Measurements from ENCODE around the gene PLD1.

PLD1 gene

GRCh38 chr3:171684221-171684620, 126.1 kb downstream of the PLD1 start:
- TF ChIP-seq TAF1 (IDR thresholded peaks at IDR 0.05; ENCODE audit: borderline replicate concordance, insufficient read depth, low read length) (no peak), SIN3A (IDR thresholded peaks at IDR 0.05; ENCODE audit: borderline replicate concordance, insufficient read depth, low read length) (no peak), POLR2AphosphoS5 (IDR thresholded peaks at IDR 0.05; ENCODE audit: low read depth, low read length) (no peak), FOXP2 (optimal IDR thresholded peaks at IDR 0.05; ENCODE audit: borderline replicate concordance, extremely low read depth, extremely low read length, insufficient read depth) (no peak)
- TF ChIP-seq, protein P1, sequence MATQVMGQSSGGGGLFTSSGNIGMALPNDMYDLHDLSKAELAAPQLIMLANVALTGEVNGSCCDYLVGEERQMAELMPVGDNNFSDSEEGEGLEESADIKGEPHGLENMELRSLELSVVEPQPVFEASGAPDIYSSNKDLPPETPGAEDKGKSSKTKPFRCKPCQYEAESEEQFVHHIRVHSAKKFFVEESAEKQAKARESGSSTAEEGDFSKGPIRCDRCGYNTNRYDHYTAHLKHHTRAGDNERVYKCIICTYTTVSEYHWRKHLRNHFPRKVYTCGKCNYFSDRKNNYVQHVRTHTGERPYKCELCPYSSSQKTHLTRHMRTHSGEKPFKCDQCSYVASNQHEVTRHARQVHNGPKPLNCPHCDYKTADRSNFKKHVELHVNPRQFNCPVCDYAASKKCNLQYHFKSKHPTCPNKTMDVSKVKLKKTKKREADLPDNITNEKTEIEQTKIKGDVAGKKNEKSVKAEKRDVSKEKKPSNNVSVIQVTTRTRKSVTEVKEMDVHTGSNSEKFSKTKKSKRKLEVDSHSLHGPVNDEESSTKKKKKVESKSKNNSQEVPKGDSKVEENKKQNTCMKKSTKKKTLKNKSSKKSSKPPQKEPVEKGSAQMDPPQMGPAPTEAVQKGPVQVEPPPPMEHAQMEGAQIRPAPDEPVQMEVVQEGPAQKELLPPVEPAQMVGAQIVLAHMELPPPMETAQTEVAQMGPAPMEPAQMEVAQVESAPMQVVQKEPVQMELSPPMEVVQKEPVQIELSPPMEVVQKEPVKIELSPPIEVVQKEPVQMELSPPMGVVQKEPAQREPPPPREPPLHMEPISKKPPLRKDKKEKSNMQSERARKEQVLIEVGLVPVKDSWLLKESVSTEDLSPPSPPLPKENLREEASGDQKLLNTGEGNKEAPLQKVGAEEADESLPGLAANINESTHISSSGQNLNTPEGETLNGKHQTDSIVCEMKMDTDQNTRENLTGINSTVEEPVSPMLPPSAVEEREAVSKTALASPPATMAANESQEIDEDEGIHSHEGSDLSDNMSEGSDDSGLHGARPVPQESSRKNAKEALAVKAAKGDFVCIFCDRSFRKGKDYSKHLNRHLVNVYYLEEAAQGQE (IDR thresholded peaks at IDR 0.05; ENCODE audit: insufficient read depth in 1 of 2, low read depth in 2 of 2, low read length in 2 of 2) = no peak

DNA sequence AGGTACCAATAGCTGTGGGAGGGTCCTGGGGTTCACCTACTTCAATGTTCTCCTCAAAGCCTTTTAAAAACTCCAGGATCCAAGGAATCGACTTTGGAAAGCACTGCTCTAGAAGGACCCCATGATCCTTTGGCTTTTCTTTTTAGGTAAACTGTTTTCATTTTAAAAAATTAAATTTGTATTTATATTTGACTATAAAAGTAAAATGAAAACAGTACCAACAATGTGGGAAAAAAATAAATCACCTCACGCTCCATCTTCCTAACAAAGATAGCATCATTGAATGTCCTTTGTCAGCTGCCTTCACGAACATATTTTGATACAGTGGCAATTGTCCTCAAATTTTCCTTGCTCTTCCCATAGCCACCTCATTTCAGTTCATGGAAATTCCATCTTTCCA, 127.5 kb downstream of the PLD1 start:
- TF ChIP-seq TAF1 (IDR thresholded peaks at IDR 0.05; ENCODE audit: borderline replicate concordance, insufficient read depth, low read length) (no peak), SIN3A (IDR thresholded peaks at IDR 0.05; ENCODE audit: borderline replicate concordance, insufficient read depth, low read length) (no peak), POLR2AphosphoS5 (IDR thresholded peaks at IDR 0.05; ENCODE audit: low read depth, low read length) (no peak), FOXP2 (optimal IDR thresholded peaks at IDR 0.05; ENCODE audit: borderline replicate concordance, extremely low read depth, extremely low read length, insufficient read depth) (no peak)

GRCh38 chr3:171680726-171681411, 129.4 kb downstream of the PLD1 start:
- TF ChIP-seq, protein P1 (IDR thresholded peaks at IDR 0.05; ENCODE audit: insufficient read depth in 1 of 2, low read depth in 2 of 2, low read length in 2 of 2) = no peak
- no peak for TF ChIP-seq TAF1 (IDR thresholded peaks at IDR 0.05; ENCODE audit: borderline replicate concordance, insufficient read depth, low read length)
- TF ChIP-seq FOXP2 (optimal IDR thresholded peaks at IDR 0.05; ENCODE audit: borderline replicate concordance, extremely low read depth, extremely low read length, insufficient read depth) = no peak
- no peak for TF ChIP-seq SIN3A (IDR thresholded peaks at IDR 0.05; ENCODE audit: borderline replicate concordance, insufficient read depth, low read length)
- TF ChIP-seq POLR2AphosphoS5 (IDR thresholded peaks at IDR 0.05; ENCODE audit: low read depth, low read length) = no peak

DNA sequence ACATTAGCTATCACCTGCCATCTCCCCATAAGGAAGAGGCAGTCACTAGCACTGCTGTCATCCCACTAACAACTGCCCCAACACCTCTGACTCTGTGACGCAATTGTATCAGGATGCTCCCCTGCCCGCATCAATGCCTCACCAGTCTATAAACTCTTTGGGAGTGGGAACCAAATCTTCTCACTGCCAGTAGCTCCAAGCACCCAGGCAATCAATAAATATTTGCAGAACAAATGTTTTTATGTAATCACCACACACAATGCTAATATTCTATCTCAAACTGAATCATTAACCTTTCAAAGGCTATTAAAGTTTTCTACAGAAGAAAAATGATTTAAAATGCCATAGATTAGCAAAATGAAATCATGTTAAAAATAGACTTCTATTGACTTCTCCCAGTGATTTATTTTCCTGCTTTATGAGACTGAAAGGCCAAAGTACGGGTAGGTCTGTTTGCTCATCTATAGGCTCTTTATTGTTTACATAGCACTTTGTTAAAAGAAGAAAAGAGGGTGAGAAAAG, 131.3 kb downstream of the PLD1 start:
- TF ChIP-seq TAF1 (IDR thresholded peaks at IDR 0.05; ENCODE audit: borderline replicate concordance, insufficient read depth, low read length) = no peak
- TF ChIP-seq, protein P1 (IDR thresholded peaks at IDR 0.05; ENCODE audit: insufficient read depth in 1 of 2, low read depth in 2 of 2, low read length in 2 of 2) = no peak
- no peak for TF ChIP-seq SIN3A (IDR thresholded peaks at IDR 0.05; ENCODE audit: borderline replicate concordance, insufficient read depth, low read length)
- TF ChIP-seq FOXP2 (optimal IDR thresholded peaks at IDR 0.05; ENCODE audit: borderline replicate concordance, extremely low read depth, extremely low read length, insufficient read depth) = no peak
- no peak for TF ChIP-seq POLR2AphosphoS5 (IDR thresholded peaks at IDR 0.05; ENCODE audit: low read depth, low read length)

DNA sequence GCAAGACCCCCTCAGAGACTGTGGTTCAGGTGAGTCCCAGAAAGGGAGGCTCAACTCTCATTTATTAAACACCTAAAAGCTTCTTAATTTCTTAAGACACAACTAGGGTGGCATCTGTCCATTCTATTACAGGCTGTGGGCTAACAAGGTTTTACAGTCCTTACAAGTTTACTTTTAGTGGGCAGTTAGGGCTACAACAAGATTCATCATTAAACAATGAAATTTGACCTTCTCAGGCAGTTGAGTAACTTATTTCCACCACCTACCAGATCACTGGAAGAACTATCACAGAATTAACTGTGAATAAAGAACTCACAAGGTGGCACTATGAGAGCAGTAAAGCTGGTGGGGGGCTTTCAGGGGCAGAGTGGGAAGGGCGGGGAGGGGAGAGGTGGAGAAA, 132.6 kb downstream of the PLD1 start:
- TF ChIP-seq, protein P1 (IDR thresholded peaks at IDR 0.05; ENCODE audit: insufficient read depth in 1 of 2, low read depth in 2 of 2, low read length in 2 of 2) = no peak
- TF ChIP-seq SIN3A (IDR thresholded peaks at IDR 0.05; ENCODE audit: borderline replicate concordance, insufficient read depth, low read length) (no peak), FOXP2 (optimal IDR thresholded peaks at IDR 0.05; ENCODE audit: borderline replicate concordance, extremely low read depth, extremely low read length, insufficient read depth) (no peak), TAF1 (IDR thresholded peaks at IDR 0.05; ENCODE audit: borderline replicate concordance, insufficient read depth, low read length) (no peak), POLR2AphosphoS5 (IDR thresholded peaks at IDR 0.05; ENCODE audit: low read depth, low read length) (no peak)
